NCI-H1105 (cell line): Measurements from ENCODE around the gene COL18A1.
A peak's percentile ranks its signal among the peaks of the same experiment; 100 is the strongest.
"Not testable (repeated sequence)": the region's sequence is repeated elsewhere in the genome, so short reads cannot be mapped to it uniquely, and the experiment has no call there.

Experiments used
- DNase-seq: peaks from one replicate; lab custom pipeline; 2025; lab: John Stamatoyannopoulos, UW

The COL18A1 gene

GRCh38 chr21:45427331-45428271 lies 22.6 kb downstream of the COL18A1 start:
- no peak for DNase-seq

- no peak for DNase-seq
Observed at GRCh38 chr21:45428534-45428933, 23.6 kb downstream of the COL18A1 start.

- no peak for DNase-seq
Observed at GRCh38 chr21:45429221-45430175, 24.5 kb downstream of the COL18A1 start.

GRCh38 chr21:45430521-45431501 lies 25.8 kb downstream of the COL18A1 start:
- DNase-seq = no peak

GRCh38 chr21:45431781-45432572 lies 27.0 kb downstream of the COL18A1 start:
- DNase-seq = no peak

GRCh38 chr21:45432575-45433255 lies 27.8 kb downstream of the COL18A1 start:
- no peak for DNase-seq

GRCh38 chr21:45433301-45433700 lies 28.3 kb downstream of the COL18A1 start:
- DNase-seq = no peak

GRCh38 chr21:45433911-45434644 lies 29.1 kb downstream of the COL18A1 start:
- DNase-seq = no peak

- no peak for DNase-seq
Observed at GRCh38 chr21:45434645-45435217, 29.8 kb downstream of the COL18A1 start.

GRCh38 chr21:45435405-45435981 lies 30.5 kb downstream of the COL18A1 start:
- DNase-seq = no peak

- no peak for DNase-seq
Observed at GRCh38 chr21:45436351-45437065, 31.5 kb downstream of the COL18A1 start.

- DNase-seq = not testable (repeated sequence)
Observed at GRCh38 chr21:45437844-45438243, 32.9 kb downstream of the COL18A1 start.

- no peak for DNase-seq
Observed at GRCh38 chr21:45438391-45439145, 33.6 kb downstream of the COL18A1 start.

- peak; percentile 37 for DNase-seq
Observed at GRCh38 chr21:45439161-45439872, 34.4 kb downstream of the COL18A1 start.

GRCh38 chr21:45439901-45440461 lies 35.0 kb downstream of the COL18A1 start:
- DNase-seq = no peak

GRCh38 chr21:45440736-45441350 lies 35.9 kb downstream of the COL18A1 start:
- DNase-seq = no peak
